ENCODE measurements around the gene TENT5A. TPM values are rescaled to one million over a fixed set of nuclear protein-coding genes. Genes with fewer than 3 reads are reported as not detected.
"Not testable (repeated sequence)": the region's sequence is repeated elsewhere in the genome, so short reads cannot be mapped to it uniquely, and the experiment has no call there.

TENT5A gene
- total and polyA plus RNA-seq, 8 donors = 7.2 to 23.2 (median 10.0) TPM

- H3K4me1 ChIP-seq = peaks cover 0 to 25% of the 10 kb centered on the region in 2 donors
- ATAC-seq (no peak), DNase-seq (no peak)
- no peaks in the 10 kb centered on the region for H3K9me3 ChIP-seq
- no peaks in the 10 kb centered on the region for H3K27me3 ChIP-seq
- H3K4me3 ChIP-seq = no peak overlapping the region
- H3K36me3 ChIP-seq = no peaks in the 10 kb centered on the region
- intact Hi-C loops (cut with DNase I) = no loop called here
- no peak for TF ChIP-seq CTCF (IDR thresholded peaks at IDR 0.05)
- H3K27ac ChIP-seq = no peak overlapping the region
Observed at GRCh38 chr6:81741689-81742088, 10.8 kb downstream of the TENT5A start.

- ATAC-seq; H3K4me3 ChIP-seq; H3K27me3 ChIP-seq; DNase-seq; H3K27ac ChIP-seq; H3K36me3 ChIP-seq; H3K9me3 ChIP-seq; intact Hi-C loops (cut with DNase I): not testable (repeated sequence)
- peaks cover 0 to 17% of the 10 kb centered on the region in 2 donors for H3K4me1 ChIP-seq
Observed at GRCh38 chr6:81740591-81740990, 11.9 kb downstream of the TENT5A start.

- peak; percentile 55 for ATAC-seq
- Histone ChIP-seq H3K4me3 (no peak overlapping the region), H3K9me3 (peaks cover 0 to 3% of the 10 kb centered on the region in 2 donors), H3K27me3 (no peaks in the 10 kb centered on the region), H3K27ac (no peak overlapping the region), H3K4me1 (peaks cover 0 to 9% of the 10 kb centered on the region in 2 donors), H3K36me3 (no peaks in the 10 kb centered on the region)
- no peak for DNase-seq
- no peak for TF ChIP-seq CTCF (IDR thresholded peaks at IDR 0.05)
- intact Hi-C loops (cut with DNase I) = no loop called here
Observed at GRCh38 chr6:81739230-81740195, 13.0 kb downstream of the TENT5A start.

- Histone ChIP-seq H3K4me1 (no peaks in the 10 kb centered on the region), H3K9me3 (peaks cover 0 to 3% of the 10 kb centered on the region in 2 donors), H3K36me3 (no peaks in the 10 kb centered on the region), H3K27me3 (no peaks in the 10 kb centered on the region), H3K27ac (no peak overlapping the region), H3K4me3 (no peak overlapping the region)
- no peak for TF ChIP-seq CTCF (IDR thresholded peaks at IDR 0.05)
- ATAC-seq (no peak), DNase-seq (no peak)
- intact Hi-C loops (cut with DNase I) = no loop called here
Observed at GRCh38 chr6:81736428-81736827, 16.1 kb downstream of the TENT5A start.

GRCh38 chr6:81735756-81736380, 16.6 kb downstream of the TENT5A start:
- ATAC-seq (no peak), DNase-seq (no peak)
- intact Hi-C loops (cut with DNase I) = no loop called here
- Histone ChIP-seq H3K27ac (no peak overlapping the region), H3K36me3 (no peaks in the 10 kb centered on the region), H3K4me1 (no peaks in the 10 kb centered on the region), H3K27me3 (no peaks in the 10 kb centered on the region), H3K4me3 (no peak overlapping the region), H3K9me3 (peaks cover 0 to 3% of the 10 kb centered on the region in 2 donors)
- no peak for TF ChIP-seq CTCF (IDR thresholded peaks at IDR 0.05)

Measured in left lung (tissue), 10 donors.